Esophagus muscularis mucosa (tissue), 3 donors: ENCODE measurements around the gene C9orf72.

Source experiments
- POLR2A ChIP-seq: fragments of 450-650 bp; IDR thresholded peaks from one replicate; pipeline ENCODE4 v1.6.1; 2017; ENCODE audit warnings: antibody characterized with exemption, moderate library complexity, mild to moderate bottlenecking, low read depth
- TF ChIP-seq, protein P1 (sequence below), 3 experiments: fragments of 200-600 bp in 2 of 3; fragments of 450-650 bp in 1 of 3; sonication (generic) in 2 of 3; IDR thresholded peaks; one replicate each; pipeline ENCODE4 v1.5.1; 2017 to 2019; ENCODE audit warnings: antibody characterized with exemption in 3 of 3, mild to moderate bottlenecking in 2 of 3, moderate library complexity in 1 of 3

DNA sequence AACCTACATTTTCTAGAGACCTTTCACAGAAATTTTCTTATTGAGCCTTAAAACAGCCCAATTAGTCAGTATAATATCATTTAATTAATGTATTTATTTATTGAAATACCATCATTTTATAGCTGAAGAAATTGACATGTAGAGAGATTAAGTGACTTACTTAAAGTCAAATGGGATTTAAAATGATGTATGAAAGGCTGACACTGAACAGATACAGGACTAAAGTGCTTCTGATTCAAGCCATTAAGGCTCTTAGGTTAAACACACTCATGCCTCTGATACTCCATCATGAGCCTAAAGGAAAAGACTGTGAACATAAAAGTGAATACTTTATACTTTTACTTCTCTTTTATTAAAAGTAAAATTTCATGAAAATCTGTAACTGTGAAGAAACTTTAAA, 12.8 kb downstream of the C9orf72 start:
- TF ChIP-seq, protein P1, sequence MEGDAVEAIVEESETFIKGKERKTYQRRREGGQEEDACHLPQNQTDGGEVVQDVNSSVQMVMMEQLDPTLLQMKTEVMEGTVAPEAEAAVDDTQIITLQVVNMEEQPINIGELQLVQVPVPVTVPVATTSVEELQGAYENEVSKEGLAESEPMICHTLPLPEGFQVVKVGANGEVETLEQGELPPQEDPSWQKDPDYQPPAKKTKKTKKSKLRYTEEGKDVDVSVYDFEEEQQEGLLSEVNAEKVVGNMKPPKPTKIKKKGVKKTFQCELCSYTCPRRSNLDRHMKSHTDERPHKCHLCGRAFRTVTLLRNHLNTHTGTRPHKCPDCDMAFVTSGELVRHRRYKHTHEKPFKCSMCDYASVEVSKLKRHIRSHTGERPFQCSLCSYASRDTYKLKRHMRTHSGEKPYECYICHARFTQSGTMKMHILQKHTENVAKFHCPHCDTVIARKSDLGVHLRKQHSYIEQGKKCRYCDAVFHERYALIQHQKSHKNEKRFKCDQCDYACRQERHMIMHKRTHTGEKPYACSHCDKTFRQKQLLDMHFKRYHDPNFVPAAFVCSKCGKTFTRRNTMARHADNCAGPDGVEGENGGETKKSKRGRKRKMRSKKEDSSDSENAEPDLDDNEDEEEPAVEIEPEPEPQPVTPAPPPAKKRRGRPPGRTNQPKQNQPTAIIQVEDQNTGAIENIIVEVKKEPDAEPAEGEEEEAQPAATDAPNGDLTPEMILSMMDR (IDR thresholded peaks at IDR 0.05): no peak
- TF ChIP-seq POLR2A: no peak
